ENCODE results near the gene DNAH7.

DNA sequence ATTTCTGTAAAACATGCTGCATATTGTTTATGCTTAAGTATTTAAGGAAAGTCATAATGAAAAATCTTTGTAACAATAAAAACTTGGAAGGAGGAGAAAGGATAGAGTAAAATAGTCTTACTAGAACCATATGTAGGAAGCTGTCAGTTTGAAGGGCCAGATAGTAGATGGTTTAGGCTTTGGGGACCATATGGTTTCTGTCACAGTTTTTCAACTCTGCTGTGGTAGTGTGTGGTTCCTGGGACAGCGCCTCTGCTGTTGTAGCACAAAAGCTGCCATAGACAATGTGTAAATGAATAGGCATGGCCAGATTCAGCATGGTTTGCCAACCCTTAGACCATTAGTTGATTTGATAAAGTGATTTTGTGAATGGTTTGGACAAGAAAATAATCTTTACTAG lies 336.1 kb downstream of the DNAH7 start:
- TF ChIP-seq CTCF (IDR thresholded peaks at IDR 0.05) (no peak), POLR2A (IDR thresholded peaks at IDR 0.05) (no peak)
